ENCODE data around the gene ACOT9. TPM values are rescaled to one million over a fixed set of nuclear protein-coding genes. Genes with fewer than 3 reads are reported as not detected.
A peak's percentile ranks its signal among the peaks of the same experiment; 100 is the strongest.

ACOT9 gene
- 50.1 TPM for total RNA-seq
- long read RNA-seq, transcript ACOT9-201 (15 exons, 1,675 nt) = minor isoform, 17 of 45 reads
- long read RNA-seq, transcript ACOT9-204 (16 exons, 3,117 nt) = major isoform, 18 of 45 reads
- long read RNA-seq, partial matches to known transcripts = 0 of 45 reads
- long read RNA-seq, other reads (novel, unspliced or antisense) = 10 of 45 reads

GRCh38 chrX:23742697-23743622 lies at the start of gene ACOT9:
Gene ACOT9 (minus strand): TSS chrX:23743276. CDS start chrX:23743144, 132 bp downstream.
- DNase-seq (ENCODE audit: missing footprints) (peak; percentile 95), ATAC-seq (peak; percentile 99)
- intact Hi-C loops (cut with DNase I) = loop anchor here (2.0 to 5.0 kb wide), 3 partner anchors 39 to 309 kb away; partner anchors contain the start of genes EIF2S3 and SAT1

GRCh38 chrX:23790155-23790497 lies 47.0 kb upstream of the ACOT9 start:
- DNase-seq (ENCODE audit: missing footprints) (no peak), ATAC-seq (no peak)
- intact Hi-C loops (cut with DNase I) = no loop called here

DNA sequence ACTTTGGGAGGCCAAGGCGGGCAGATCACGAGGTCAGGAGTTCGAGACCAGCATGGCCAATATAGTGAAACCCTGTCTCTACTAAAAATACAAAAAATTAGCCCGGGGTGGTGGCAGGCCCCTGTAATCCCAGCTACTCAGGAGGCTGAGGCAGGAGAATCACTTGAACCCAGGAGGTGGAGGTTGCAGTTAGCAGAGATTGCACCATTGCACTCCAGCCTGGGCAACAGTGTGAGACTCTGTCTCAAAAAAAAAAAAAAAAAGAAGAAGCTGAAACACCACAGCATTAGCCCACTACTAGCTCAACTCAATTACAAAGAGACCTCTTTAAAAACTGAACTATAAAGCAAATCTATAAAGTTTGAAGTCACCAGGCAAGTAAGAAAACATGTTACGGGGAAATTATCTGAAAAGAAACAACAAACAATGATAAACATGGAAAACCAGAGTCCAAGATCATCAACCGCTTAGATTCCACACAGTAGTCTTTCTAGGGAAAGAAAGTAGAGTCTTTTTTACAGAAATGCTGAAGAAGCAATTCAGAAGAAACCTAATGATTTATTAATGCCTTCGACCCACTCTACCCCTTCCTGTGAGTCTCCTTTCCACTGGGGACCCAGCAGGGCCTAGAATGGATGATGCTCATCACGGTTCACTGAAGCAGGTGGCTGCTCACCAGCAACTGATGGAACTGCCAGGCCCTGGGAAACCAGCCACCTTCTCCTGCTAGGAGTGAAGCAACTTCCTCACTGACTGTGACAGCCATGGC lies 46.5 kb upstream of the ACOT9 start:
- DNase-seq (ENCODE audit: missing footprints) (no peak), ATAC-seq (no peak)
- intact Hi-C loops (cut with DNase I) = loop anchor here (10.0 kb wide), 1 partner anchor 235 kb away; the partner anchor contains the start of gene KLHL15

GRCh38 chrX:23788946-23789345 lies 45.9 kb upstream of the ACOT9 start:
- DNase-seq (ENCODE audit: missing footprints) (no peak), ATAC-seq (no peak)
- intact Hi-C loops (cut with DNase I) = loop anchor here (10.0 kb wide), 1 partner anchor 236 kb away; the partner anchor contains the start of gene KLHL15

GRCh38 chrX:23788521-23788920 lies 45.4 kb upstream of the ACOT9 start:
- intact Hi-C loops (cut with DNase I) = loop anchor here (10.0 kb wide), 1 partner anchor 236 kb away; the partner anchor contains the start of gene KLHL15
- DNase-seq (ENCODE audit: missing footprints) (no peak), ATAC-seq (no peak)

- DNase-seq (ENCODE audit: missing footprints) (no peak), ATAC-seq (no peak)
- intact Hi-C loops (cut with DNase I) = loop anchor here (10.0 kb wide), 1 partner anchor 237 kb away; the partner anchor contains the start of gene KLHL15
Measured at GRCh38 chrX:23787745-23788118, 44.7 kb upstream of the ACOT9 start.

GRCh38 chrX:23786268-23786815 lies 43.3 kb upstream of the ACOT9 start:
- ATAC-seq = no peak
- intact Hi-C loops (cut with DNase I) = loop anchor here (10.0 kb wide), 1 partner anchor 238 kb away; the partner anchor contains the start of gene KLHL15
- DNase-seq (ENCODE audit: missing footprints) = no peak

GRCh38 chrX:23785580-23785979 lies 42.5 kb upstream of the ACOT9 start:
- DNase-seq (ENCODE audit: missing footprints) (no peak), ATAC-seq (peak; percentile 43)
- intact Hi-C loops (cut with DNase I) = loop anchor here (10.0 kb wide), 1 partner anchor 239 kb away; the partner anchor contains the start of gene KLHL15

DNA sequence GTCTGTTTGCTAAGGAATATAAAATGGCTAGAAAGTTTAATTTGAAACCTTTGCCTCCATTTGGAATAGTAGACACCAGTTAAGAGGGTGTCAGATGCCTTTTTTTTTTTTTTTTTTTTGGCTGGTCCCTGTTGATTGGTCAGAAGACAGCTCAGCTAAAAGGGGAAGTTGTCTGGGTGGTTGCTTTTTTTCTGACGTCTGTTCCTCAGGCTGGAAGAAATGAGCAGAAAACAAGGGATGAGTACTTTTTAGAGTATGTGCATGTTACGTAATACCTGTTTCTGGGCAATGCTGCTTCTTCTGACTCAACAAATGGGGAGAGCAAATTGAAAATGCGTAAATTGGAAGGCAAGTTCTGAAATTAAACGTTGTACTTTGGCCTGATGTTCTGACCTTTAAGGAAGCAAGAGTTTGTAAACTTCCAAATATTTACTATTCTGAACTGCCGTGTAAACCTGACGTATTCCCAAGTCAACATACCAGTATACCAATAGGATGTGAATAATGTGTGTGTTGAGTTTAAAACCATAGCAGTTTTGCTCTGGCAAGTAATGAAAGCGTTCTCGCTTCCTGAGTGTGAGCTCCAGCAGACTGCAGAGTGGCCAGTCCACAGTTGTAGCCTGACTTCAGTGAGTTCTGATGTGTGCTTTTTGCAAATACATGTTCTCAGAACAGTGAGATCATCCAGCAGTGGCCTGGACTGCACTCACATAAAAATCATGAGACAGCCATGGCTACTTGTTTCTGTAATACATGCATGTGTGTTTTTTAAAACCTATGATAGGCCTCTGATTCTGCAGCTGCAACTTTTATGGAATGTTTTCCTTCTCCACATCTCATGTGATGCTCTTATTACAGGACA lies 41.6 kb upstream of the ACOT9 start:
- ATAC-seq = no peak
- DNase-seq (ENCODE audit: missing footprints) = no peak
- intact Hi-C loops (cut with DNase I) = loop anchor here (5.0 to 10.0 kb wide), 3 partner anchors 42 to 240 kb away; partner anchors contain the start of genes ACOT9 and KLHL15

GRCh38 chrX:23783589-23784469 lies 40.8 kb upstream of the ACOT9 start:
- intact Hi-C loops (cut with DNase I) = loop anchor here (5.0 to 10.0 kb wide), 3 partner anchors 42 to 241 kb away; partner anchors contain the start of genes ACOT9 and KLHL15
- ATAC-seq = no peak

DNA sequence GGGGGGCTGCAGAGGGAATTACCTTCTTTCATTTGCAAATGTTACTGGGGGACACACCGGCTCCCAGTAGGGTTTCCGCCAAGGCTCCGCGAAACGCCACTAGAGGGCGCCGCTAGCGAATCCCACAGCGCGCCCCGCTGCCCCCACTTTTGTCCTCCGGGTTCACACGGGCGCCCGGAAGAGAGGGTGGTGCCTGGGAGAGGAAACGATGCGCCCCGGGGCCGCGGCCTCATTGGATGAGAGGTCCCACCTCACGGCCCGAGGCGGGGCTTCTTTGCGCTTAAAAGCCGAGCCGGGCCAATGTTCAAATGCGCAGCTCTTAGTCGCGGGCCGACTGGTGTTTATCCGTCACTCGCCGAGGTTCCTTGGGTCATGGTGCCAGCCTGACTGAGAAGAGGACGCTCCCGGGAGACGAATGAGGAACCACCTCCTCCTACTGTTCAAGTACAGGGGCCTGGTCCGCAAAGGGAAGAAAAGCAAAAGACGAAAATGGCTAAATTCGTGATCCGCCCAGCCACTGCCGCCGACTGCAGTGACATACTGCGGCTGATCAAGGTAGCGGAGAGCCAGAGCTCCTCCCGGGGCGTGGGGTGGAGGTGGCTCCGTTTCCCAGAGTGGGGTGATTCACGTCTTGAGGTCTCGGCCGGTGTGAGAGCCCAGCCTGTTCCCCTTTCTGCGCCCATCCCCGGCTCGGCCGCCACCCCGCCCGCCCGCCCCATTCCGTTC lies 40.0 kb upstream of the ACOT9 start, which contains the start of gene SAT1:
TSS of gene SAT1 (plus strand) at position 311 of the 726 bp plus-strand sequence. CDS start at position 490, 179 bp downstream.
- intact Hi-C loops (cut with DNase I) = loop anchor here (1.0 to 10.0 kb wide), 4 partner anchors 41 to 242 kb away; partner anchors contain the start of genes ACOT9 and KLHL15
- DNase-seq (ENCODE audit: missing footprints) = peak; percentile 98
- peak; percentile 97 for ATAC-seq

More at GRCh38 chrX:23783589-23784469, 40.8 kb upstream of the ACOT9 start:
- DNase-seq (ENCODE audit: missing footprints) = no peak

- ATAC-seq = no peak
- DNase-seq (ENCODE audit: missing footprints) = no peak
- intact Hi-C loops (cut with DNase I) = loop anchor here (1.0 to 10.0 kb wide), 4 partner anchors 40 to 242 kb away; partner anchors contain the start of genes ACOT9 and KLHL15
Measured at GRCh38 chrX:23782455-23782854, 39.4 kb upstream of the ACOT9 start.

- ATAC-seq (no peak), DNase-seq (ENCODE audit: missing footprints) (no peak)
- intact Hi-C loops (cut with DNase I) = no loop called here
Measured at GRCh38 chrX:23779025-23779424, 35.9 kb upstream of the ACOT9 start.

GRCh38 chrX:23776363-23776762 lies 33.3 kb upstream of the ACOT9 start:
- DNase-seq (ENCODE audit: missing footprints) (no peak), ATAC-seq (no peak)
- intact Hi-C loops (cut with DNase I) = no loop called here

DNA sequence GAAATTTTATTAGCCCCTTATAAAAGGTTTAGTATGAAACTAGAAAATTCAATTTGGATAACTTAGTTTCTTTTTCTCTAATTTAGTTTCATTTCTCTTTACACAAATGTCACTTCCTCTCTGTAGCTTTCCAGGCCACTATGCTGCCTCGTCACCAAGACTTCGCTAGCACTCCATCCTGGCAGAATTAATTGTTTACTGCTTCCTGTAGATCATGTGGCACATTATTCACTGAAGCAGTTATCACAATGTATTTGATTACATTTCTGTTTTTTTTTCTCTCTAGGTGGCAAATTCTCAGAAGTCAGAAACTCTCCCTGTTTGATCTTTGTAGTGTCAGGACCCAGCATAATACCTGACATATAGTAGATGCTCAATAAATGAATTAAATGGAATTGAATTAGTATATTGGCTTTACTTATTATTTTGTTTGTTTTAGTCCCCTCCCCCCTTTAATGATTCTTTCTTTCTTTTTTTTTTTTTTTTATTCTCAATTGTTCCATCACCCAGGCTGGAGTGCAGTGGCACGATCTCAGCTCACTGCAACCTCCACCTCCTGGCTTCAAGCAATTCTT lies 30.6 kb upstream of the ACOT9 start:
- DNase-seq (ENCODE audit: missing footprints) (no peak), ATAC-seq (no peak)
- intact Hi-C loops (cut with DNase I) = no loop called here
